ENCODE data around the gene GIGYF2. TPM values are rescaled to one million over a fixed set of nuclear protein-coding genes. Genes with fewer than 3 reads are reported as not detected.
A peak's percentile ranks its signal among the peaks of the same experiment; 100 is the strongest.

GIGYF2 gene
- polyA plus RNA-seq, 3 donors, result 61.6 to 66.2 (median 62.1) TPM

GRCh38 chr2:232871835-232872736, 175.0 kb downstream of the GIGYF2 start:
- no peak for DNase-seq (ENCODE audit: extremely low read depth in 1 of 11, low read depth in 9 of 11, low spot score in 4 of 11)

GRCh38 chr2:232872826-232873225, 175.7 kb downstream of the GIGYF2 start:
- no peak for DNase-seq (ENCODE audit: extremely low read depth in 1 of 11, low read depth in 9 of 11, low spot score in 4 of 11)

- DNase-seq (ENCODE audit: extremely low read depth in 1 of 11, low read depth in 9 of 11, low spot score in 4 of 11), result no peak
These were observed 176.3 kb downstream of the GIGYF2 start for GRCh38 chr2:232873292-232873908.

GRCh38 chr2:232873909-232874641, 176.9 kb downstream of the GIGYF2 start:
- DNase-seq (ENCODE audit: extremely low read depth in 1 of 11, low read depth in 9 of 11, low spot score in 4 of 11), result no peak

- no peak for DNase-seq (ENCODE audit: extremely low read depth in 1 of 11, low read depth in 9 of 11, low spot score in 4 of 11)
These were observed 177.6 kb downstream of the GIGYF2 start for GRCh38 chr2:232874677-232875223.

GRCh38 chr2:232875256-232876121, 178.4 kb downstream of the GIGYF2 start:
- DNase-seq (ENCODE audit: extremely low read depth in 1 of 11, low read depth in 9 of 11, low spot score in 4 of 11), result no peak

- peak in 3 of 11 donors; percentile 25 to 38 (median 31) for DNase-seq (ENCODE audit: extremely low read depth in 1 of 11, low read depth in 9 of 11, low spot score in 4 of 11)
These were observed 179.2 kb downstream of the GIGYF2 start for GRCh38 chr2:232876161-232876977.

GRCh38 chr2:232876978-232877441, 179.9 kb downstream of the GIGYF2 start:
- no peak for DNase-seq (ENCODE audit: extremely low read depth in 1 of 11, low read depth in 9 of 11, low spot score in 4 of 11)

GRCh38 chr2:232877940-232878511, 180.9 kb downstream of the GIGYF2 start:
- DNase-seq (ENCODE audit: extremely low read depth in 1 of 11, low read depth in 9 of 11, low spot score in 4 of 11), result no peak

GRCh38 chr2:232878855-232879617, 181.9 kb downstream of the GIGYF2 start:
- no peak for DNase-seq (ENCODE audit: extremely low read depth in 1 of 11, low read depth in 9 of 11, low spot score in 4 of 11)

- DNase-seq (ENCODE audit: extremely low read depth in 1 of 11, low read depth in 9 of 11, low spot score in 4 of 11), result no peak
These were observed 182.7 kb downstream of the GIGYF2 start for GRCh38 chr2:232879618-232880494.

- no peak for DNase-seq (ENCODE audit: extremely low read depth in 1 of 11, low read depth in 9 of 11, low spot score in 4 of 11)
These were observed 183.7 kb downstream of the GIGYF2 start for GRCh38 chr2:232880764-232881351.

GRCh38 chr2:232882085-232882484, 185.0 kb downstream of the GIGYF2 start:
- no peak for DNase-seq (ENCODE audit: extremely low read depth in 1 of 11, low read depth in 9 of 11, low spot score in 4 of 11)

- DNase-seq (ENCODE audit: extremely low read depth in 1 of 11, low read depth in 9 of 11, low spot score in 4 of 11), result no peak
These were observed 185.5 kb downstream of the GIGYF2 start for GRCh38 chr2:232882505-232883115.
